Small intestine (tissue), 7 donors: ENCODE results near the gene FAP. TPM values are rescaled to one million over a fixed set of nuclear protein-coding genes. Genes with fewer than 3 reads are reported as not detected.

Source experiments
- DNase-seq, 2 donors: peaks; one replicate each; pipeline versions ENCODE4 v3.0.0 to v3.0.0-alpha.2; 2013
- FAIRE-seq: peaks from 2 replicates; lab custom pipeline; 2012; peaks lifted over from hg19 to GRCh38; lab: Jason Lieb, UNC
- H3K27ac ChIP-seq, 3 donors: one replicate each; pipeline ENCODE4 v1.5.1; 2013; ENCODE audit warnings: low read length in 2 of 3, mild to moderate bottlenecking in 2 of 3, control low read depth in 1 of 3, inconsistent platforms in 1 of 3, low read depth in 1 of 3, moderate library complexity in 1 of 3
- H3K27me3 ChIP-seq, 3 donors: one replicate each; pipeline ENCODE4 v1.6.1; 2013; ENCODE audit warnings: low read length in 3 of 3, inconsistent platforms in 1 of 3; ENCODE audit not compliant: control insufficient read depth in 3 of 3, insufficient read depth in 3 of 3
- H3K36me3 ChIP-seq, 3 donors: one replicate each; pipeline ENCODE4 v1.6.1; 2013; ENCODE audit warnings: low read length in 3 of 3, inconsistent platforms in 1 of 3, low read depth in 1 of 3, mild to moderate bottlenecking in 1 of 3, moderate library complexity in 1 of 3; ENCODE audit not compliant: control insufficient read depth in 3 of 3, insufficient read depth in 2 of 3
- H3K4me1 ChIP-seq, 3 donors: one replicate each; pipeline ENCODE4 v1.6.1; 2013; ENCODE audit warnings: low read length in 2 of 3, inconsistent platforms in 1 of 3, low read depth in 1 of 3, mild to moderate bottlenecking in 1 of 3, moderate library complexity in 1 of 3; ENCODE audit not compliant: control insufficient read depth in 3 of 3, insufficient read depth in 2 of 3
- H3K4me3 ChIP-seq, 3 donors: one replicate each; pipeline ENCODE4 v1.5.1; 2013; ENCODE audit warnings: low read length in 3 of 3, control low read depth in 1 of 3, inconsistent platforms in 1 of 3, low read depth in 1 of 3, mild to moderate bottlenecking in 1 of 3, moderate library complexity in 1 of 3
- H3K9me3 ChIP-seq, 2 donors: one replicate each; pipeline ENCODE4 v1.6.1; 2013; ENCODE audit warnings: low read depth in 1 of 2, low read length in 1 of 2; ENCODE audit not compliant: control insufficient read depth in 2 of 2, insufficient read depth in 1 of 2
- WGBS, 3 donors: extraction: QIAGEN DNeasy Blood & Tissue Kit; methylation state at CpG; one replicate each; pipeline ENCODE4 v1.1.7; 2013; 5-methylcytosine and 5-hydroxymethylcytosine counted together
- polyA plus RNA-seq, 4 donors: library from polyadenylated mRNA; stranded (reverse) in 3 of 4; unstranded in 1 of 4; fragments of 200-250 nt in 3 of 4; fragments of 120-200 nt in 1 of 4; gene quantifications; one replicate each; pipeline versions ENCODE4 v1.2.1 to v1.2.3, GENCODE V29; 2013
- donor health status: healthy with polysubstance abuse.
- donor health status: control.
- donor health status: control.
- donor health status: Bipolar disorder and iron deficiency.
- donor health status: healthy.

The FAP gene
- polyA plus RNA-seq, 4 donors, result 0.78 to 2.3 TPM; not detected in 2

DNA sequence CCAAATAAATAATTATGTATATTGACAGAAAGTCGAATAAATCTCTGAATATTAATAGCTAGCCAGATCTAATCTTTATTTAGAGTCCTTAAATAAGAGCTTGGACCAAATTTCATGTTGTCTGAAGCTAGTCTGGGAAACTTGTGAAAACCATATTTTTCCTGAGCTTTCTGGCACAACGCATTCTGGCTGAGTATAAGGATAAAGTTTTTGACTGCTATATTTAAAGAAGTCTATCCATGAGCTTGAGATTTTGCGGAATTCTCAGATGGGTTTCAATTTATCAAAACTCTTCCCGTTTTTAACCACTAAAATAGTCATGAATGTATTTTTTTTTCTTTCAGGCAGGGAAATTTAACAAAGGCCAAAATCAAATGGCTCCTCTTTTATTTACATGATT lies 23.8 kb downstream of the FAP start:
- no peaks in the 10 kb centered on the region for H3K36me3 ChIP-seq
- no peaks in the 10 kb centered on the region for H3K9me3 ChIP-seq
- DNase-seq, result no peak
- H3K27me3 ChIP-seq, result no peaks in the 10 kb centered on the region
- WGBS, 3 donors, result 64 to 84% (median 83%) methylated on average over 4 of the region's 4 CpGs
- no peaks in the 10 kb centered on the region for H3K4me1 ChIP-seq
- H3K27ac ChIP-seq, result no peak overlapping the region
- H3K4me3 ChIP-seq, result no peak overlapping the region
- FAIRE-seq, result peak; percentile 39

DNA sequence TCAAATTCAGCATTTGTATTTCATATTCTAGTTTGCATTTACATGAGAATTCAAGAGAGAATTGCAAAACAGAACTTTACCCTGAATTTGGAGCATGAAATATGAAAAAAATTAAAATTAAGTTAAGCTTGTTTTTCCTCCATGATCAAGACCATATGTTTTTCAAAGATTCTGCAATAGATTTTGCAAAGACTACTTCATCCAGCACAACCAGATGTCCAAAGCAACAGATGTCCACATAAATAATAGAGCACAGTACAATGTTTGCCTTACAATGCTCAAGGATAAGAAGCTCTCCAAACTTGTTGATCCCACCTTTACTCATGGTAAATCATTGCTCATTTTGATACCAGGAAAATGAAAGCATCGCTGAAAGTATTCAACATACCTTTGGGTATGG lies 25.6 kb downstream of the FAP start:
- Histone ChIP-seq H3K27me3 (no peaks in the 10 kb centered on the region), H3K4me3 (no peak overlapping the region), H3K36me3 (no peaks in the 10 kb centered on the region), H3K27ac (no peak overlapping the region), H3K4me1 (no peaks in the 10 kb centered on the region), H3K9me3 (no peaks in the 10 kb centered on the region)
- WGBS, 3 donors, result 81 to 87% (median 83%) methylated on average over 1 of the region's 1 CpG
- no peak for FAIRE-seq
- no peak for DNase-seq

- Histone ChIP-seq H3K27ac (no peak overlapping the region), H3K4me3 (no peak overlapping the region), H3K4me1 (no peaks in the 10 kb centered on the region), H3K27me3 (no peaks in the 10 kb centered on the region), H3K36me3 (no peaks in the 10 kb centered on the region), H3K9me3 (no peaks in the 10 kb centered on the region)
- FAIRE-seq (no peak), DNase-seq (no peak)
- WGBS, 3 donors, result 73 to 93% (median 89%) methylated on average over 3 of the region's 3 CpGs
These were observed 28.1 kb downstream of the FAP start for GRCh38 chr2:162215162-162215561.

DNA sequence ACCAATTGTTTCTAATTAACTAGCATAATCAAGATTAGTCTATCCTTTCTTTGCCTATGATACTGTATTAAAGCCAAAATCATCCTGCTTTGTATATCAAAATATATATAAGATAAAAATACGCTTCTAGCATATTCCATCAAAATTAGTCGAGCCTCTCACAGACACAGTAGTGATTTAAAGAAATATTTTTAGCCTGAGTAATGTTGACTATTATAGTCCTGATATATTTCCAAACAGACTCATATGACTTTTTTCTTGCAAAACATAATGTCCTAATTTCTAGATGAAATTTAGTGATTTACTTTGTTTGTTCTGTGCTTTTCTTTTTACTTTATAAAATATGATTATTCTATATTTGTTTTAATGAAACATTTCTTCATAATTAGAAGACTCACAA lies 30.9 kb downstream of the FAP start:
- peak; percentile 76 for FAIRE-seq
- 70 to 84% (median 82%) methylated on average over 2 of the region's 2 CpGs for whole genome bisulfite sequencing, 3 donors
- Histone ChIP-seq H3K4me3 (no peak overlapping the region), H3K27me3 (no peaks in the 10 kb centered on the region), H3K4me1 (no peaks in the 10 kb centered on the region), H3K36me3 (no peaks in the 10 kb centered on the region), H3K9me3 (no peaks in the 10 kb centered on the region), H3K27ac (no peak overlapping the region)
- no peak for DNase-seq

- no peaks in the 10 kb centered on the region for H3K4me1 ChIP-seq
- FAIRE-seq (no peak), DNase-seq (no peak)
- no peaks in the 10 kb centered on the region for H3K27me3 ChIP-seq
- no peak overlapping the region for H3K27ac ChIP-seq
- 85 to 91% (median 90%) methylated on average over 3 of the region's 3 CpGs for WGBS, 3 donors
- H3K36me3 ChIP-seq, result no peaks in the 10 kb centered on the region
- H3K4me3 ChIP-seq, result no peak overlapping the region
- no peaks in the 10 kb centered on the region for H3K9me3 ChIP-seq
These were observed 31.5 kb downstream of the FAP start for GRCh38 chr2:162211732-162212131.

DNA sequence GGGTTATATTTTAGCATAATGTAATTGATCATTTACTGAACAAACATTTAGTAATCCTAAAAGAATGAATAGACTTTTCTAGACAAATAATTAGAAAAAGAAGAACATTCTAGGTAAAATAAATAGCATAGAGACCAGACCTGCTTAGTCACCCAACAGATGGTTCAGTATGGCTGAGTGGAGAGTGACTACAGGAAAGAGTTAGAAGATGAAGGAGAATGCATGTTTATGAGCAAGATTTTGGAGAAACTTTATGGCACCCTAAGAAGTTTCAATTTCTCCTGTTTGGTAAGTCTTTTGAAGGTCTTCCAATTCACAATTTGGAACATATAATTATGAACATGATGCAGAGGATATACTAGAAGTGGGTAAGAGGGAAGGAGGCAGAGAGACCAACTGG lies 32.9 kb downstream of the FAP start:
- Histone ChIP-seq H3K4me3 (no peak overlapping the region), H3K36me3 (no peaks in the 10 kb centered on the region), H3K9me3 (no peaks in the 10 kb centered on the region), H3K27ac (no peak overlapping the region), H3K4me1 (no peaks in the 10 kb centered on the region), H3K27me3 (no peaks in the 10 kb centered on the region)
- FAIRE-seq (no peak), DNase-seq (no peak)

GRCh38 chr2:162202203-162202602 lies 41.0 kb downstream of the FAP start:
- FAIRE-seq, result no peak
- no peaks in the 10 kb centered on the region for H3K36me3 ChIP-seq
- H3K27me3 ChIP-seq, result no peaks in the 10 kb centered on the region
- peaks cover 0 to 8% (median 0%) of the 10 kb centered on the region in 3 donors for H3K4me1 ChIP-seq
- no peak overlapping the region for H3K27ac ChIP-seq
- no peak overlapping the region for H3K4me3 ChIP-seq
- no peaks in the 10 kb centered on the region for H3K9me3 ChIP-seq
- DNase-seq, result peak in 1 of 2 donors; percentile 54

DNA sequence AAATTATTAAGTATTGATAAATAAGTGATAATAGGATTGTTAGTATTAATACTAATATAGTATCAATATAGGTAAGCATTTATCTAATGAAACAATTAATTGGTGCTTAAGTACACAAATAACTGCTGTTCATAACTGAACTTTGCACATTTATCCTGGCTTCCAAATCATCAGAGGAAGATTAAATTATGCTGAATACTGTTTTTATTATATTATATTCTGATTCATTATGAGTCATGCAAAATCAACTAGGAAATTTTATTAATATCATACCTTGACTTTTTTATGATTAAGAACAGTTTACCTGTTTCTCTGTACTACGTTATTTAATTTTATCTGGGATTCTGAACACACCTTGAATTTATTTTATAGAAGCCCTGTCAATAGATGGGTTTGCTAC lies 42.6 kb downstream of the FAP start:
- Histone ChIP-seq H3K4me3 (no peak overlapping the region), H3K36me3 (no peaks in the 10 kb centered on the region), H3K27ac (no peak overlapping the region), H3K27me3 (no peaks in the 10 kb centered on the region), H3K4me1 (peaks cover 0 to 8% (median 0%) of the 10 kb centered on the region in 3 donors), H3K9me3 (no peaks in the 10 kb centered on the region)
- 11 to 67% (median 29%) methylated on average over 1 of the region's 1 CpG for WGBS, 3 donors
- DNase-seq (peak in 1 of 2 donors; percentile 72), FAIRE-seq (peak; percentile 49)

- FAIRE-seq, result no peak
- WGBS, 3 donors, result 15 to 48% (median 25%) methylated on average over 1 of the region's 1 CpG
- Histone ChIP-seq H3K27ac (no peak overlapping the region), H3K27me3 (peaks cover 0 to 6% (median 0%) of the 10 kb centered on the region in 3 donors), H3K9me3 (no peaks in the 10 kb centered on the region), H3K36me3 (no peaks in the 10 kb centered on the region), H3K4me1 (peaks cover 0 to 8% (median 0%) of the 10 kb centered on the region in 3 donors), H3K4me3 (no peak overlapping the region)
- peak in 1 of 2 donors; percentile 17 for DNase-seq
These were observed 43.3 kb downstream of the FAP start for GRCh38 chr2:162199913-162200312.
